Trophoblast cell (in vitro differentiated cells and primary cell): ENCODE data around the gene DYDC2.
A peak's percentile ranks its signal among the peaks of the same experiment; 100 is the strongest.

ENCODE experiments used
- DNase-seq, 2 donors: peaks; one replicate each; pipeline ENCODE4 v3.0.0-alpha.2; 2016
- H2AFZ ChIP-seq: 2 replicates; pipeline ENCODE4 v1.6.1; 2013; ENCODE audit warnings: low read length, moderate library complexity, mild to moderate bottlenecking; ENCODE audit not compliant: insufficient read depth, poor library complexity
- H2AK5ac ChIP-seq: 2 replicates; pipeline ENCODE4 v1.6.1; 2013; ENCODE audit warnings: mild to moderate bottlenecking, low read length
- H2BK120ac ChIP-seq: 2 replicates; pipeline ENCODE4 v1.6.1; 2013; ENCODE audit warnings: low read length, mild to moderate bottlenecking, moderate library complexity; ENCODE audit not compliant: insufficient read depth, poor library complexity
- H2BK12ac ChIP-seq: 2 replicates; pipeline ENCODE4 v1.6.1; 2013; ENCODE audit warnings: mild to moderate bottlenecking, low read length, moderate library complexity
- H2BK5ac ChIP-seq: 2 replicates; pipeline ENCODE4 v1.6.1; 2013; ENCODE audit warnings: low read length, low read depth, moderate library complexity, mild to moderate bottlenecking; ENCODE audit not compliant: poor library complexity
- H3K14ac ChIP-seq: 2 replicates; pipeline ENCODE4 v1.6.1; 2013; ENCODE audit warnings: mild to moderate bottlenecking, low read length
- H3K18ac ChIP-seq: 2 replicates; pipeline ENCODE4 v1.6.1; 2013; ENCODE audit warnings: mild to moderate bottlenecking, low read length
- H3K23ac ChIP-seq: 2 replicates; pipeline ENCODE4 v1.6.1; 2013; ENCODE audit warnings: low read length
- H3K27ac ChIP-seq: 2 replicates; pipeline ENCODE4 v1.5.1; 2013; ENCODE audit warnings: low read depth, mild to moderate bottlenecking, inconsistent platforms, low read length, moderate library complexity
- H3K27me3 ChIP-seq: 2 replicates; pipeline ENCODE4 v1.6.1; 2013; ENCODE audit warnings: inconsistent platforms, mild to moderate bottlenecking, low read length, moderate library complexity; ENCODE audit not compliant: insufficient read depth
- H3K36me3 ChIP-seq, 2 experiments: 1 replicate in 1 of 2; 2 replicates in 1 of 2; pipeline ENCODE4 v1.6.1; 2013; ENCODE audit warnings: low read length in 2 of 2, mild to moderate bottlenecking in 2 of 2, moderate library complexity in 1 of 2; ENCODE audit not compliant: insufficient read depth in 2 of 2, control insufficient read depth in 1 of 2
- H3K4ac ChIP-seq: 2 replicates; pipeline ENCODE4 v1.6.1; 2013; ENCODE audit warnings: low read depth, mild to moderate bottlenecking, low read length, moderate library complexity
- H3K4me1 ChIP-seq, 2 experiments: 1 replicate in 1 of 2; 2 replicates in 1 of 2; pipeline ENCODE4 v1.6.1; 2013; ENCODE audit warnings: low read length in 2 of 2, mild to moderate bottlenecking in 2 of 2, moderate library complexity in 1 of 2; ENCODE audit not compliant: insufficient read depth in 2 of 2, control insufficient read depth in 1 of 2
- H3K4me2 ChIP-seq: 2 replicates; pipeline ENCODE4 v1.6.1; 2013; ENCODE audit warnings: inconsistent platforms, mild to moderate bottlenecking, low read length, moderate library complexity
- H3K4me3 ChIP-seq: 2 replicates; pipeline ENCODE4 v1.5.1; 2013; ENCODE audit warnings: mild to moderate bottlenecking, low read depth, low read length, inconsistent platforms
- H3K79me1 ChIP-seq: one replicate; pipeline ENCODE4 v1.6.1; 2013; ENCODE audit warnings: low read length
- H3K79me2 ChIP-seq: 2 replicates; pipeline ENCODE4 v1.6.1; 2013; ENCODE audit warnings: low read length, mild to moderate bottlenecking; ENCODE audit not compliant: control insufficient read depth, insufficient read depth, poor library complexity
- H3K9ac ChIP-seq: 2 replicates; pipeline ENCODE4 v1.6.1; 2013; ENCODE audit warnings: mild to moderate bottlenecking, low read length
- H3K9me3 ChIP-seq: 2 replicates; pipeline ENCODE4 v1.6.1; 2013; ENCODE audit warnings: low read depth, mild to moderate bottlenecking, control low read depth, inconsistent platforms, low read length; ENCODE audit not compliant: insufficient read depth
- H4K12ac ChIP-seq: 2 replicates; pipeline ENCODE4 v1.6.1; 2013; ENCODE audit warnings: low read depth, mild to moderate bottlenecking, low read length, moderate library complexity
- H4K8ac ChIP-seq: 2 replicates; pipeline ENCODE4 v1.6.1; 2013; ENCODE audit warnings: low read depth, mild to moderate bottlenecking, low read length, moderate library complexity
- H4K91ac ChIP-seq: one replicate; pipeline ENCODE4 v1.6.1; 2013; ENCODE audit warnings: low read depth, mild to moderate bottlenecking, low read length, moderate library complexity
- WGBS: extraction: QIAGEN DNeasy Blood & Tissue Kit; methylation state at CpG from one replicate; pipeline ENCODE4 v1.1.7; 2013; ENCODE audit warnings: missing lambda C conversion rate; ENCODE audit not compliant: insufficient read length, insufficient coverage; ENCODE audit errors: extremely low coverage; 5-methylcytosine and 5-hydroxymethylcytosine counted together

DYDC2 gene

DNA sequence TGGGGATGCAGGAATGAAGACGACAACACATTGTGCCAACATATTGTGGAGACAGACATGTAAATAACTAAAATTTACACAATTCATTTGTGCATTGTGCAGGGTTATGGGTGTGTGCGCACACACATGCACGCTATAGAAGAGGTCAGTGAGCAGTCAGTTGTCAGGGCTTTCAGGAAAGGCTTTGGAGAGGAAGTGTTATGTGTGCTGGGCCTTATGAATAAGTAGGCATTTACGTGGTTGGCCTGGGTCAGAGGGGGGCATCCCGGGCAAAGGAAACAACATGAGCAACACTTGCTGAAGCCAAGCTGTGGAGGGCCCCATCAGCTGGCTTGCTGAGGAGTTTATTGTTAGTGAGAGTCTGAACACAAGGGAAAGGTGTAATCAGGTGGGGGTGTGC lies 55.9 kb downstream of the DYDC2 start:
- H2BK5ac ChIP-seq: no peak overlapping the region
- no peak overlapping the region for H4K12ac ChIP-seq
- H3K14ac ChIP-seq: no peak overlapping the region
- H3K27me3 ChIP-seq: no peaks in the 10 kb centered on the region
- H2AK5ac ChIP-seq: no peak overlapping the region
- peaks cover 5% of the 10 kb centered on the region for H3K79me2 ChIP-seq
- H3K4me3 ChIP-seq: no peak overlapping the region
- no peak overlapping the region for H4K91ac ChIP-seq
- peaks cover 11% of the 10 kb centered on the region for H3K79me1 ChIP-seq
- no peak overlapping the region for H3K4ac ChIP-seq
- peaks cover 41 to 48% of the 10 kb centered on the region in 2 experiments for H3K4me1 ChIP-seq
- no peak overlapping the region for H3K27ac ChIP-seq
- no peak overlapping the region for H2BK120ac ChIP-seq
- DNase-seq: no peak
- WGBS: no CpG with 5 or more reads among the region's 5 CpGs
- H2BK12ac ChIP-seq: no peak overlapping the region
- no peak overlapping the region for H4K8ac ChIP-seq
- no peaks in the 10 kb centered on the region for H3K9me3 ChIP-seq
- H3K9ac ChIP-seq: no peak overlapping the region
- H3K23ac ChIP-seq: no peak overlapping the region
- H3K4me2 ChIP-seq: no peak overlapping the region
- H2AFZ ChIP-seq: no peak overlapping the region
- peak overlapping the region; percentile 8 for H3K18ac ChIP-seq
- no peaks in the 10 kb centered on the region for H3K36me3 ChIP-seq

- no CpG with 5 or more reads among the region's 12 CpGs for WGBS
- peaks cover 37 to 48% of the 10 kb centered on the region in 2 experiments for H3K4me1 ChIP-seq
- H2BK120ac ChIP-seq: no peak overlapping the region
These were observed 56.9 kb downstream of the DYDC2 start for GRCh38 chr10:80413271-80413996.

GRCh38 chr10:80414142-80414895 lies 57.7 kb downstream of the DYDC2 start:
- H2BK120ac ChIP-seq: no peak overlapping the region
- no peak overlapping the region for H4K91ac ChIP-seq
- H4K12ac ChIP-seq: no peak overlapping the region
- H3K27me3 ChIP-seq: no peaks in the 10 kb centered on the region
- no peak overlapping the region for H3K9ac ChIP-seq
- no peak overlapping the region for H3K27ac ChIP-seq
- H2BK5ac ChIP-seq: no peak overlapping the region
- WGBS: no CpG with 5 or more reads among the region's 7 CpGs
- H2AK5ac ChIP-seq: no peak overlapping the region
- no peak for DNase-seq
- H3K4me2 ChIP-seq: no peak overlapping the region
- H3K18ac ChIP-seq: no peak overlapping the region
- peaks cover 30 to 40% of the 10 kb centered on the region in 2 experiments for H3K4me1 ChIP-seq
- no peak overlapping the region for H4K8ac ChIP-seq
- no peak overlapping the region for H3K23ac ChIP-seq
- no peaks in the 10 kb centered on the region for H3K36me3 ChIP-seq
- H3K79me1 ChIP-seq: no peaks in the 10 kb centered on the region
- H2AFZ ChIP-seq: no peak overlapping the region
- H3K4ac ChIP-seq: no peak overlapping the region
- H3K14ac ChIP-seq: no peak overlapping the region
- H3K79me2 ChIP-seq: no peaks in the 10 kb centered on the region
- no peak overlapping the region for H3K4me3 ChIP-seq
- peaks cover 2% of the 10 kb centered on the region for H3K9me3 ChIP-seq
- H2BK12ac ChIP-seq: no peak overlapping the region

More at GRCh38 chr10:80413271-80413996, 56.9 kb downstream of the DYDC2 start:
- no peak overlapping the region for H4K91ac ChIP-seq
- H3K18ac ChIP-seq: no peak overlapping the region
- no peak overlapping the region for H2BK5ac ChIP-seq
- H4K8ac ChIP-seq: no peak overlapping the region
- no peak overlapping the region for H3K4ac ChIP-seq
- no peaks in the 10 kb centered on the region for H3K36me3 ChIP-seq
- no peak overlapping the region for H3K23ac ChIP-seq
- H2AK5ac ChIP-seq: no peak overlapping the region
- no peak overlapping the region for H2BK12ac ChIP-seq
- H3K4me3 ChIP-seq: no peak overlapping the region
- no peak overlapping the region for H3K9ac ChIP-seq
- peaks cover 5% of the 10 kb centered on the region for H3K79me2 ChIP-seq
- no peak overlapping the region for H2AFZ ChIP-seq
- H4K12ac ChIP-seq: no peak overlapping the region
- peaks cover 1% of the 10 kb centered on the region for H3K9me3 ChIP-seq
- no peak overlapping the region for H3K4me2 ChIP-seq
- no peak overlapping the region for H3K27ac ChIP-seq
- no peak for DNase-seq
- H3K79me1 ChIP-seq: peaks cover 6% of the 10 kb centered on the region
- H3K27me3 ChIP-seq: no peaks in the 10 kb centered on the region
- no peak overlapping the region for H3K14ac ChIP-seq

DNA sequence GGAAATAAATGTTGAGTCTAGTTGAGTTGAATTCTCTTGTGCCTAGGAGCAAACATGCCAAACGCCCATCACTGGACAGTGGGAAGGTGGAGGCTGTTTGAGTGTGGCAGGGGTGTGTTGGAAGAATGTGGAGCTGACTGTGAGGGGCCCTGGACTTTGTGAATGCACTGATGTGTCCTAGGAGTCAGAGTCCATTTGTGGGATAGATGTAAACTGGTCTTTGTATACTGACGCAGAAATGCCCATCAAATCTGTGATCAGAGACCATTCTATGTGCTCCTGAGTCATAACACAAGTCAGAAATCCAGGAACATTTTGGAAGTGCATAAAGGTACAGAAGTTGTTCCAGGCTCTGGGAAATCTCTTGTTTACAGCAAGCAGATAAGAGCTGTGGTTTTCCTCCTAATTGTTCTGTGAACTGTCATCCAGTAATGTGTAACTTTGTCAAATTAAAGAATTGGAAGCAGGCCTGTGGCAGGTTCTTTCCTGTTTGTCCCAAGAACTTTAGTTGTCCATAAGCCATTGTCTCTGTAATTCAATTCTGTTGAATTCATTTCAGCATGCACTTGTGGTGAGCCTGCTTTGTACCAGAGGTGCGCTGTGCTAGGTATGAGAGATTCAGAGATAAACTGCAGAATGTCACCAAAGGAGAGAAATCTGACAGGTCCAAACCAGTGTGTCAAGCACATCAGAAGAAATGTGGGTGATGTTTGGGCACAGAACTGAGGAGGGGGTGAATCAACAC lies 59.3 kb downstream of the DYDC2 start:
- Histone ChIP-seq H3K27me3 (no peaks in the 10 kb centered on the region), H3K9ac (no peak overlapping the region), H4K8ac (no peak overlapping the region), H3K14ac (no peak overlapping the region), H4K12ac (no peak overlapping the region), H3K9me3 (peaks cover 2% of the 10 kb centered on the region), H2BK5ac (no peak overlapping the region), H2BK120ac (no peak overlapping the region), H3K79me2 (no peaks in the 10 kb centered on the region), H3K4me3 (no peak overlapping the region), H4K91ac (no peak overlapping the region), H3K4ac (no peak overlapping the region), H3K36me3 (peaks cover 0 to 5% of the 10 kb centered on the region in 2 experiments), H2BK12ac (no peak overlapping the region), H3K23ac (no peak overlapping the region), H2AFZ (no peak overlapping the region), H3K4me2 (peak overlapping the region; percentile 9), H3K4me1 (peaks cover 29 to 36% of the 10 kb centered on the region in 2 experiments), H3K27ac (no peak overlapping the region), H3K18ac (no peak overlapping the region), H2AK5ac (no peak overlapping the region), H3K79me1 (no peaks in the 10 kb centered on the region)
- peak in 1 of 2 donors; percentile 14 for DNase-seq
- no CpG with 5 or more reads among the region's 3 CpGs for WGBS
